Skeletal muscle tissue (tissue), 4 donors: ENCODE results near the gene MAN2A2. TPM values are rescaled to one million over a fixed set of nuclear protein-coding genes. Genes with fewer than 3 reads are reported as not detected.

Experiments
- H3K27ac ChIP-seq: one replicate; pipeline ENCODE4 v1.7.0; 2013; ENCODE audit warnings: mild to moderate bottlenecking, low read depth, low read length, inconsistent platforms
- H3K27me3 ChIP-seq, 3 donors: one replicate each; pipeline ENCODE4 v1.7.0; 2013; ENCODE audit warnings: low read length in 3 of 3; ENCODE audit not compliant: control insufficient read depth in 3 of 3, insufficient read depth in 3 of 3
- H3K36me3 ChIP-seq, 3 donors: one replicate each; pipeline ENCODE4 v1.7.0; 2013; ENCODE audit warnings: low read length in 3 of 3; ENCODE audit not compliant: control insufficient read depth in 3 of 3, insufficient read depth in 3 of 3
- H3K4me1 ChIP-seq, 3 donors: one replicate each; pipeline ENCODE4 v1.7.0; 2013; ENCODE audit warnings: low read length in 3 of 3, mild to moderate bottlenecking in 3 of 3; ENCODE audit not compliant: control insufficient read depth in 3 of 3, insufficient read depth in 3 of 3
- H3K4me3 ChIP-seq, 3 donors: one replicate each; pipeline ENCODE4 v1.7.0; 2013; ENCODE audit warnings: low read length in 3 of 3
- H3K9ac ChIP-seq, 3 donors: one replicate each; pipeline ENCODE4 v1.7.0; 2013; ENCODE audit warnings: low read length in 3 of 3, mild to moderate bottlenecking in 3 of 3, moderate library complexity in 2 of 3, low read depth in 1 of 3
- H3K9me3 ChIP-seq, 3 donors: one replicate each; pipeline ENCODE4 v1.7.0; 2013; ENCODE audit warnings: low read length in 3 of 3; ENCODE audit not compliant: control insufficient read depth in 3 of 3
- total RNA-seq: library from RNA; depleted of rRNA; stranded (reverse); fragments of >200 nt; gene quantifications from one replicate; pipeline ENCODE4 v1.2.3, GENCODE V29; 2014
- donor health status: Osteomylitis.

MAN2A2 gene
- total RNA-seq, 1 donor from 2014 or later, result 14.1 TPM

GRCh38 chr15:90936823-90937222 is 33.7 kb downstream of the MAN2A2 start:
- Histone ChIP-seq H3K27ac (no peak overlapping the region), H3K9ac (peak overlapping the region in 2 of 3 donors; percentile 8 to 33), H3K9me3 (no peaks in the 10 kb centered on the region), H3K4me3 (no peak overlapping the region), H3K27me3 (no peaks in the 10 kb centered on the region), H3K36me3 (peaks cover 33 to 40% (median 35%) of the 10 kb centered on the region in 3 donors), H3K4me1 (peaks cover 29 to 33% (median 31%) of the 10 kb centered on the region in 3 donors)

DNA sequence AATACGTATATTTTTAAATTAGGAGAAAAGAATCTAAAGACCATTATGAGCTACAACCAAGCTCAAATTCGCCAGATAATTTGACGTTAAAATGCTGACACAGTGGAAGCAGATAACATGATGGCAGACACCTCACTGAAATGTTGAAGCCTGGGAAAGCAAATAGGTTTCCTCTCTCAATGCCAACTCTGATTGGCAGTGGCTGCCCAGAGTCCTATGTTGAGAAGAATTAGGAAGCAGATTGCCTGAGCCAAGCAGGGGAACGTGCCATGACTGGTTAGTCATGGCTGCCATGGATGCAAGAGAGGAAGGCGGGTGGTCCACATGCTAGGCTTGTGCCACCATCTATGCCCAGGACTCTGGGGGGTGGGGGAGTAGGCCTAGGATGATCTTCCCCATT is 35.2 kb downstream of the MAN2A2 start:
- Histone ChIP-seq H3K27ac (no peak overlapping the region), H3K4me3 (no peak overlapping the region), H3K9me3 (no peaks in the 10 kb centered on the region), H3K4me1 (peaks cover 20 to 23% (median 21%) of the 10 kb centered on the region in 3 donors), H3K9ac (no peak overlapping the region), H3K36me3 (peaks cover 47 to 54% (median 49%) of the 10 kb centered on the region in 3 donors), H3K27me3 (no peaks in the 10 kb centered on the region)

- Histone ChIP-seq H3K36me3 (peaks cover 58 to 68% (median 61%) of the 10 kb centered on the region in 3 donors), H3K4me3 (no peak overlapping the region), H3K27me3 (no peaks in the 10 kb centered on the region), H3K9me3 (no peaks in the 10 kb centered on the region), H3K27ac (no peak overlapping the region), H3K4me1 (peaks cover 11 to 13% (median 13%) of the 10 kb centered on the region in 3 donors), H3K9ac (no peak overlapping the region)
These were observed 36.7 kb downstream of the MAN2A2 start for GRCh38 chr15:90939756-90940155.

DNA sequence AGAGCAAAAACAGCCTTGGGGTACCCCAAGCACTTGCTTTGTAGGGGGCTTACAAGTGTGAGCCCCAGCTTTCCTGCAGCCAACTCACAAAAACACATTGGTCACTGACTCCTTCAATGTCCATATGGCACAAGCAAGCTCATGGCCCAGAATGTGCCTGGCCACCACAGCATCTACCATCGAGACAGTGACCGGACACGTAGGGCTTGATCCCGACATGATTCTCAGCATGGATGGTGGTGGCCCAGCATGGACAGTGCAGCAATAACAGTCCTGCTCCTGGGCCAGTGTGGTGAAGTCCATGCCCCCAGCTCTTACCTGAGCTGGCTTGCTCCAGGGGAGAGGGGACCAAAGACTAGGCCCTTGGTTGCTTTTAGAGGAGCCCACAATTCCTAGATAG is 37.9 kb downstream of the MAN2A2 start:
- Histone ChIP-seq H3K9ac (no peak overlapping the region), H3K4me3 (no peak overlapping the region), H3K27ac (no peak overlapping the region), H3K27me3 (no peaks in the 10 kb centered on the region), H3K36me3 (peaks cover 63 to 69% (median 65%) of the 10 kb centered on the region in 3 donors), H3K4me1 (peaks cover 5 to 6% (median 5%) of the 10 kb centered on the region in 3 donors), H3K9me3 (no peaks in the 10 kb centered on the region)

DNA sequence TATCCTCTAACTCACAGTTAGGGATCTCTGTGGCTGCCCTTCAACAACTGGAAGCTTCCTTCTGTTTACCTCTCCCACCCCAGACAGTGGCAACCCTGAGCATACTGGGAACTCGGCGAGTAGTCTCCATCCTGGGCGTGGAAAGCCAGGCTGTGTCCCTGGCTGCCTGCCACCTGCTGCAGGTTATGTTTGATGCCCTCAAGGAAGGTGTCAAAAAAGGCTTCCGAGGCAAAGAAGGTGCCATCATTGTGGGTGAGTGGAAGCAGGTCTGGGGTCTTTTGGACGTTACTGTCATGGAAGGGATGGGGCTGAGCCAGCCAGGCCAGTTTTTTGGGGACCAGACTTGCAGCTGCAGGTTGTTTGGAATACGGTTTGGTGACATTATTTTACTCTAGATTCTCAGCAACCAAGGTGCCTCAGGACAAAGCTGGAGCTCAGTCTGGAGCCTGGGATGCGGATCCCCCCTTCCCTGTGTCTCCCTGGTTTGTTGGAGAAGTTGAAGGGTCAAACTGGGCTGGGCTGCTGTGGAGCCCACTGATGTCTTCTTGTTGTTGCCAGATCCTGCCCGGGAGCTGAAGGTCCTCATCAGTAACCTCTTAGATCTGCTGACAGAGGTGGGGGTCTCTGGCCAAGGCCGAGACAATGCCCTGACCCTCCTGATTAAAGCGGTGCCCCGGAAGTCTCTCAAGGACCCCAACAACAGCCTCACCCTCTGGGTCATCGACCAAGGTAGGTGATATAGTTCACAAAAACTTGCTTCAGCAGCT is 39.4 kb downstream of the MAN2A2 start:
- Histone ChIP-seq H3K27ac (no peak overlapping the region), H3K4me3 (no peak overlapping the region), H3K27me3 (no peaks in the 10 kb centered on the region), H3K36me3 (peaks cover 67 to 71% (median 70%) of the 10 kb centered on the region in 3 donors), H3K9ac (no peak overlapping the region), H3K9me3 (no peaks in the 10 kb centered on the region), H3K4me1 (no peaks in the 10 kb centered on the region)

DNA sequence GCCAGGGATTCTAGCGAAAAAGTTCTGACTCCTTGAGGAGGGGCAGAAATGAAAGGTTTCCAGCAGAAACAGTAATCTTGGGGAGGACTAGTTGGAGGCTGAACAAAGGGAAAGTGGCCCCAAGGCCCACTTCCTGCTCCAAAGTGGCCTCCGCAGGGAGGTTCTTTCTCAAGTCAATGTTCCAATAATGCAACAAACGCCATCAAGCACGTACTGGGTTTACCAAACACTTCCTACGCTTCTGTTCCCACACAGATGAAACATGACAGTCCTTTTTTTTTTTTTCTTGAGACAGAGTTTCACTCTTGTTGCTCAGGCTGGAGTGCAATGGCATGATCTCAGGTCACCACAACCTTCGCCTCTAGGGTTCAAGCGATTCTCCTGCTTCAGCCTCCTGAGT is 42.0 kb downstream of the MAN2A2 start:
- no peak overlapping the region for H3K9ac ChIP-seq
- H3K4me3 ChIP-seq, result no peak overlapping the region
- no peaks in the 10 kb centered on the region for H3K9me3 ChIP-seq
- peaks cover 73 to 80% (median 74%) of the 10 kb centered on the region in 3 donors for H3K36me3 ChIP-seq
- H3K27me3 ChIP-seq, result no peaks in the 10 kb centered on the region
- H3K4me1 ChIP-seq, result no peaks in the 10 kb centered on the region
- H3K27ac ChIP-seq, result no peak overlapping the region

GRCh38 chr15:90946538-90946937 is 43.4 kb downstream of the MAN2A2 start:
- peaks cover 71 to 80% (median 75%) of the 10 kb centered on the region in 3 donors for H3K36me3 ChIP-seq
- H3K9me3 ChIP-seq, result no peaks in the 10 kb centered on the region
- H3K27ac ChIP-seq, result no peak overlapping the region
- H3K4me1 ChIP-seq, result no peaks in the 10 kb centered on the region
- H3K4me3 ChIP-seq, result no peak overlapping the region
- no peak overlapping the region for H3K9ac ChIP-seq
- no peaks in the 10 kb centered on the region for H3K27me3 ChIP-seq

- H3K27ac ChIP-seq, result no peak overlapping the region
- peaks cover 73 to 81% (median 78%) of the 10 kb centered on the region in 3 donors for H3K36me3 ChIP-seq
- no peaks in the 10 kb centered on the region for H3K4me1 ChIP-seq
These were observed 44.0 kb downstream of the MAN2A2 start for GRCh38 chr15:90946941-90947576.

DNA sequence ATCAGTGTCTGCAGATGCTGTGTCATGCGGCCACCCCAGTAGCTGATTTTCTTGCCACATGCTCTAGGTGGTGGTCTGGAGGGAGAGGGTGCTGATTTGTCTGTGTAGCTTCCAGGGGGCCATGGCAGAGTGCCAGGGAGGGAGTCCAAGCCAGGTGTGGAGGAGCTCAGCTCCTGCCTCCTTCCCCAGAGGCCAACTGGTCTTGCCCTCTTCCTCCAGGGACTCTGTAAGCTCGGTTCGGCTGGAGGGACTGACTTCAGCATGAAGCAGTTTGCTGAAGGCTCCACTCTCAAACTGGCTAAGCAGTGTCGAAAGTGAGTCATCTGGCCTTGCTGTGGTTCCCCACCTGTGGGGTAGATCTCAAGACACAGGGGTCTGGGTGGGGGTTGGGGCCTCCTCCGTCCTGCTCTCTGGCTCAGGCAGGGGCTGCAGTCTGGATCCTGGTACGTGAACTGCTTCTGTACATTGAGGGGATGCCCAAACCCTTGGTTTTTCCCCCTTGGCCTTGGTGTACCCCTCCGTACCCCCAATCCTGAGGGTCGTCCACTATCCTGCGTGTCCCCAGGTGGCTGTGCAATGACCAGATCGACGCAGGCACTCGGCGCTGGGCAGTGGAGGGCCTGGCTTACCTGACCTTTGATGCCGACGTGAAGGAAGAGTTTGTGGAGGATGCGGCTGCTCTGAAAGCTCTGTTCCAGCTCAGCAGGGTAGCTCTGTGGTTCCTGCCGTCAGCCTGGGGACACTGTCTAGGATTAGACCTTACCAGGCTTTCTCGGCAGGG is 44.7 kb downstream of the MAN2A2 start:
- peaks cover 68 to 76% (median 74%) of the 10 kb centered on the region in 3 donors for H3K36me3 ChIP-seq
- H3K9ac ChIP-seq, result no peak overlapping the region
- no peaks in the 10 kb centered on the region for H3K4me1 ChIP-seq
- H3K27me3 ChIP-seq, result no peaks in the 10 kb centered on the region
- no peak overlapping the region for H3K4me3 ChIP-seq
- no peaks in the 10 kb centered on the region for H3K9me3 ChIP-seq
- no peak overlapping the region for H3K27ac ChIP-seq

More at GRCh38 chr15:90946941-90947576, 44.0 kb downstream of the MAN2A2 start:
- H3K4me3 ChIP-seq, result no peak overlapping the region
- no peak overlapping the region for H3K9ac ChIP-seq
- H3K27me3 ChIP-seq, result no peaks in the 10 kb centered on the region
- H3K9me3 ChIP-seq, result no peaks in the 10 kb centered on the region
